Neural cell (in vitro differentiated cells): ENCODE measurements around the gene FHIP1A. TPM values are rescaled to one million over a fixed set of nuclear protein-coding genes. Genes with fewer than 3 reads are reported as not detected.

Experiments used
- H2AFZ ChIP-seq: fragments of 200-600, 300-800 bp; sonication (generic), shearing (Covaris generic); 2 replicates; pipeline ENCODE4 v1.6.0; 2014; ENCODE audit warnings: low read depth, mild to moderate bottlenecking, antibody characterized with exemption, low read length, moderate library complexity
- H3F3A ChIP-seq: fragments of 200-600 bp; shearing (Covaris generic); 2 replicates; pipeline ENCODE4 v1.6.1; 2016; ENCODE audit warnings: mild to moderate bottlenecking, moderate library complexity, mixed read lengths, antibody characterized with exemption, low read length; ENCODE audit not compliant: insufficient read depth, poor library complexity, severe bottlenecking
- H3K27ac ChIP-seq: fragments of 200-600, 300-800 bp; sonication (generic), shearing (Covaris generic); 2 replicates; pipeline ENCODE4 v1.5.1; 2014; ENCODE audit warnings: mild to moderate bottlenecking, low read length, moderate library complexity
- H3K27me3 ChIP-seq: fragments of 300-800, 200-600 bp; sonication (generic), shearing (Covaris generic); 2 replicates; pipeline ENCODE4 v1.6.0; 2014; ENCODE audit warnings: mild to moderate bottlenecking, low read depth, low read length, moderate library complexity; ENCODE audit not compliant: insufficient read depth
- H3K36me3 ChIP-seq: fragments of 300-800, 200-600 bp; sonication (generic), shearing (Covaris generic); 2 replicates; pipeline ENCODE4 v1.5.1; 2014; ENCODE audit warnings: mild to moderate bottlenecking, antibody characterized with exemption, low read length, moderate library complexity; ENCODE audit not compliant: insufficient read depth
- H3K4me2 ChIP-seq: fragments of 300-800, 200-600 bp; sonication (generic), shearing (Covaris generic); 2 replicates; pipeline ENCODE4 v1.6.0; 2014; ENCODE audit warnings: mild to moderate bottlenecking, low read length
- H3K4me3 ChIP-seq: fragments of 300-800, 200-600 bp; sonication (generic), shearing (Covaris generic); 2 replicates; pipeline ENCODE4 v1.5.1; 2014; ENCODE audit warnings: mild to moderate bottlenecking, low read length, moderate library complexity
- H3K79me2 ChIP-seq: fragments of 200-600 bp; shearing (Covaris generic); replicated peaks from 2 replicates; pipeline ENCODE4 v1.6.0; 2014; ENCODE audit warnings: mild to moderate bottlenecking, low read length, moderate library complexity; ENCODE audit not compliant: insufficient read depth
- H3K9ac ChIP-seq: fragments of 300-800, 200-600 bp; sonication (generic), shearing (Covaris generic); 2 replicates; pipeline ENCODE4 v1.6.1; 2016; ENCODE audit warnings: mild to moderate bottlenecking, low read length, mixed read lengths
- H3K9me2 ChIP-seq: fragments of 200-600 bp; shearing (Covaris generic); 2 replicates; pipeline ENCODE4 v1.6.1; 2016; ENCODE audit warnings: mild to moderate bottlenecking, low read length, mixed read lengths; ENCODE audit not compliant: insufficient read depth
- H3K9me3 ChIP-seq: fragments of 200-600, 300-800 bp; sonication (generic), shearing (Covaris generic); 2 replicates; pipeline ENCODE4 v1.6.1; 2016; ENCODE audit warnings: mild to moderate bottlenecking, mixed run types, low read length, moderate library complexity, mixed read lengths
- H4K20me1 ChIP-seq: fragments of 200-600 bp; shearing (Covaris generic); 2 replicates; pipeline ENCODE4 v1.6.1; 2016; ENCODE audit warnings: mild to moderate bottlenecking, mixed run types; ENCODE audit not compliant: insufficient read depth
- EP300 ChIP-seq: fragments of 450-650 bp; conservative IDR thresholded peaks from 2 replicates; pipeline ENCODE4 v1.6.1; 2014; ENCODE audit warnings: antibody characterized with exemption, mild to moderate bottlenecking, moderate library complexity; ENCODE audit not compliant: poor library complexity, severe bottlenecking
- EZH2 ChIP-seq: fragments of 200-600, 300-800 bp; shearing (Covaris generic), sonication (generic); IDR thresholded peaks from 2 replicates; pipeline ENCODE4 v1.6.1; 2014; ENCODE audit warnings: antibody characterized with exemption, low read length, borderline replicate concordance, mild to moderate bottlenecking; ENCODE audit not compliant: insufficient read depth, poor library complexity, severe bottlenecking
- MXI1 ChIP-seq: fragments of 450-650 bp; conservative IDR thresholded peaks from 2 replicates; pipeline ENCODE4 v1.6.1; 2014; ENCODE audit warnings: antibody characterized with exemption, mild to moderate bottlenecking; ENCODE audit not compliant: poor library complexity, severe bottlenecking
- POLR2AphosphoS5 ChIP-seq: IDR thresholded peaks from 2 replicates; pipeline ENCODE4 v1.6.1; 2012
- RAD21 ChIP-seq: fragments of 450-650 bp; conservative IDR thresholded peaks from 2 replicates; pipeline ENCODE4 v1.6.1; 2014; ENCODE audit warnings: antibody characterized with exemption, mild to moderate bottlenecking, moderate library complexity
- REST ChIP-seq: IDR thresholded peaks from 2 replicates; pipeline ENCODE4 v1.6.1; 2012; ENCODE audit warnings: borderline replicate concordance
- SMC3 ChIP-seq: fragments of 450-650 bp; conservative IDR thresholded peaks from 2 replicates; pipeline ENCODE4 v1.6.1; 2014; ENCODE audit warnings: antibody characterized with exemption, mild to moderate bottlenecking, moderate library complexity; ENCODE audit not compliant: poor library complexity
- TAF1 ChIP-seq: IDR thresholded peaks from 2 replicates; pipeline ENCODE4 v1.6.1; 2012; ENCODE audit warnings: low read depth
- polyA plus RNA-seq: library from polyadenylated mRNA; depleted of rRNA; stranded (reverse); fragments of >200 nt; gene quantifications from 2 replicates; pipeline ENCODE4 v1.2.3, GENCODE V29; 2014
- TF ChIP-seq, protein P1 (sequence below): fragments of 450-650 bp; IDR thresholded peaks from 2 replicates; pipeline ENCODE4 v1.5.1; 2014; ENCODE audit warnings: antibody characterized with exemption, mild to moderate bottlenecking, moderate library complexity; ENCODE audit not compliant: poor library complexity, severe bottlenecking

FHIP1A gene
- polyA plus RNA-seq, 1 donor from 2014 or later = not detected

DNA sequence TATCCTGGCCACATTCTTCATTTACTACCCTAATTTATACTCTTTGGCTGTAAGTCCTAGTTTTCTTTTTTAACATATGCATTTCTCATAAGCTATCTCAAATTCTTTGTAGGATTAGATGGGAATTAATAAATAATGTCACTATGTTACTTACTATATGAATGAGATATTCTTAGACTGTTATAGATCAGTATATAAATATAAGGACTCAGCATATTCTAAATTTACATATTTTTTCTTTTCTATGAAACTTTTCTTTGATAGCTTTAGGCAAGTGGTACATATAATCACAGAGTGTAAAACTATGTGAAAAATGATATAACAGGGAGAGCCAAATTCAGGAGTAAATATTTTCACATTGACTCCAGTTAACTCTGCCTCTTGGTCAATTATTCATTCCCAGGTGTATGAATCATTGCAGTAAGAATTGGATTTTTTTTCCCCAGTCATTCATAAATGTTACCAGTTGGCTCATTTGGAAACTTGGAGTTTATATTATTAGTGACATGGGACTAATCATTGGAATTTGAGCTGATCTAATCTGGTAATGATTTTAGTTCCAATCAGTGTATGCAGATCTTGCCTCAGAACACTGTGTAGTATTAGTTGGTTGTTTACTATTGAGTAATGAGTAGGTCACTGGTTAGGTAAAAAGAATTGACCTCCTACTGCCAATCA is 25.3 kb downstream of the FHIP1A start:
- TF ChIP-seq EZH2 (no peak), MXI1 (no peak), SMC3 (no peak), POLR2AphosphoS5 (no peak), EP300 (no peak), REST (no peak), TAF1 (no peak), RAD21 (no peak)
- TF ChIP-seq, protein P1, sequence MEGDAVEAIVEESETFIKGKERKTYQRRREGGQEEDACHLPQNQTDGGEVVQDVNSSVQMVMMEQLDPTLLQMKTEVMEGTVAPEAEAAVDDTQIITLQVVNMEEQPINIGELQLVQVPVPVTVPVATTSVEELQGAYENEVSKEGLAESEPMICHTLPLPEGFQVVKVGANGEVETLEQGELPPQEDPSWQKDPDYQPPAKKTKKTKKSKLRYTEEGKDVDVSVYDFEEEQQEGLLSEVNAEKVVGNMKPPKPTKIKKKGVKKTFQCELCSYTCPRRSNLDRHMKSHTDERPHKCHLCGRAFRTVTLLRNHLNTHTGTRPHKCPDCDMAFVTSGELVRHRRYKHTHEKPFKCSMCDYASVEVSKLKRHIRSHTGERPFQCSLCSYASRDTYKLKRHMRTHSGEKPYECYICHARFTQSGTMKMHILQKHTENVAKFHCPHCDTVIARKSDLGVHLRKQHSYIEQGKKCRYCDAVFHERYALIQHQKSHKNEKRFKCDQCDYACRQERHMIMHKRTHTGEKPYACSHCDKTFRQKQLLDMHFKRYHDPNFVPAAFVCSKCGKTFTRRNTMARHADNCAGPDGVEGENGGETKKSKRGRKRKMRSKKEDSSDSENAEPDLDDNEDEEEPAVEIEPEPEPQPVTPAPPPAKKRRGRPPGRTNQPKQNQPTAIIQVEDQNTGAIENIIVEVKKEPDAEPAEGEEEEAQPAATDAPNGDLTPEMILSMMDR = no peak
- H3K4me2 ChIP-seq = no peak overlapping the region
- H4K20me1 ChIP-seq = no peaks in the 10 kb centered on the region
- H3K27me3 ChIP-seq = no peaks in the 10 kb centered on the region
- H2AFZ ChIP-seq = no peak overlapping the region
- no peak overlapping the region for H3K27ac ChIP-seq
- no peaks in the 10 kb centered on the region for H3F3A ChIP-seq
- no peak overlapping the region for H3K9ac ChIP-seq
- H3K79me2 ChIP-seq = no peaks in the 10 kb centered on the region
- H3K4me3 ChIP-seq = no peak overlapping the region
- no peaks in the 10 kb centered on the region for H3K36me3 ChIP-seq
- H3K9me2 ChIP-seq = no peaks in the 10 kb centered on the region
- H3K9me3 ChIP-seq = no peaks in the 10 kb centered on the region

DNA sequence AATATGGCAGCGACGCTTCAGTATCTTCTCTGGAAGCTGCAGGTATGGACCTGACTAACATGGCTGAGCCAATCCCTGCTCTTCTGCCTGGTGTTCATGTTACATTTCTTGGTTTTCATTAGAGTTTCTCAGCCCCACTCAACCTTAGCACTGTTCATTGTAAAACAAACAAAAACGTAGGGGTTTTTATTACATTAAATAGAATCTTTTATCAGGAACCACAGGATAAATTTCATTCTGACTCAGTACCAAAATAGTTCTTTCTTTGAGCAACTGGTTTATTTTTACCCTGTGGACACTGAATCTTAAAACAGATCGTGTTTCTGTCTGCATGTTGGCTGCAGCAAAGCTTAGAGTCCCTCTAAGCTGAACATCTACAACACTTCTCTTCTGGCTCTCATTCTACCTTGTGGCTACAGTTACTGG is 27.1 kb downstream of the FHIP1A start:
- Histone ChIP-seq H4K20me1 (no peaks in the 10 kb centered on the region), H3K9me3 (no peaks in the 10 kb centered on the region), H3K4me3 (no peak overlapping the region), H3K9me2 (no peaks in the 10 kb centered on the region), H3K4me2 (no peak overlapping the region), H3K27me3 (no peaks in the 10 kb centered on the region), H3F3A (no peaks in the 10 kb centered on the region), H3K27ac (no peak overlapping the region), H3K79me2 (no peaks in the 10 kb centered on the region), H3K9ac (no peak overlapping the region), H2AFZ (no peak overlapping the region), H3K36me3 (no peaks in the 10 kb centered on the region)
- TF ChIP-seq REST (no peak), TAF1 (no peak), EP300 (no peak), MXI1 (no peak)
